8988T (cell line): Measurements from ENCODE around the gene ACOT7.

Experiments
- DNase-seq: peaks from one replicate; pipeline ENCODE4 v3.0.0; 2011

ACOT7 gene

DNA sequence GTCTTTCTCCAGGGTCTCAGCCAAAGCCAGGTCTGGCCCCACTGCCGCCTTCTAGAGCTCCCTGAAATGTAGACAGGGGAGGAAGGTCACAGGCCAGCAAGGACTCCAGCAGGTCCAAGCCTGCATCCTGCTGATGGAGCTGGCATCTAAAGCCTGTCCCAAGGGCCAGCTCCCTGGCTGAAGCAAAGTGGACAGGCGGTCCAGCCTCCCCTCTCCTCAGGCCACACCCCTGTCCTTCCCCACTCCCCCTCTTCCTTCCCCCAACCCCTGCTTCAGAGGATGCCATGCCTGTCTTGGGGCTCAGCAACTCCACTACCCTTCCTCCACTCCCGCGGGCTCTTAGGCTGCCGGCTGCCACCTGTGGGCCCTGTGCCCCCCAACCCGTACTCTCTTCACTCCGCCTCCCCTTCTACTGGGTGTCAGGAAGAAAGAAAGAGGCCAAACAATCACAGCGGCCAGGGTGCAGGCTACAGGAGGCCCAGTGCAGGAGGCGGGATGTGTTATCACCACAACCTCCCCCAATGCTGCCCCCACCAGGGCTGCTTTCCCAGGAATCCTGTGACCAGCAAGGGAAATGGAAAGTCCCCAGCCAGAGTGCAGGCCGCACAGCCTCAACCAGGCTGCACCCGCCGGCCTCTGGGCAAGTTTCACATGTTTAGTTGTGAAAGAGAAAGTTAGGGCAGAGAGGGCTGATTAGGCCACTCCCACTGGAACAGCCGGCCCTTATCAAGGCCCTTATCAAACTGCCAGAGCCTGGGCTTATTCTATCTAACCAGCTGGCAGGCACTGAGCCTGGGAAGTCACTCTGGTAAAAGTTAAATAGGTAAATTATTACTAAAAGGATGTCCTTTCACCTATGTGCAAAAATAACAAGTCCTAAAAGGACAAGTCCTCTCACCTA, 34.1 kb downstream of the ACOT7 start:
- DNase-seq, result no peak

- no peak for DNase-seq
Observed at GRCh38 chr1:6358757-6359201, 34.8 kb downstream of the ACOT7 start.

GRCh38 chr1:6358144-6358624, 35.4 kb downstream of the ACOT7 start:
- DNase-seq, result no peak

GRCh38 chr1:6357243-6357936, 36.2 kb downstream of the ACOT7 start:
- no peak for DNase-seq

- DNase-seq, result no peak
Observed at GRCh38 chr1:6355621-6356020, 37.9 kb downstream of the ACOT7 start.

GRCh38 chr1:6354659-6355317, 38.8 kb downstream of the ACOT7 start:
- DNase-seq, result no peak

- DNase-seq, result no peak
Observed at GRCh38 chr1:6353955-6354658, 39.5 kb downstream of the ACOT7 start.

DNA sequence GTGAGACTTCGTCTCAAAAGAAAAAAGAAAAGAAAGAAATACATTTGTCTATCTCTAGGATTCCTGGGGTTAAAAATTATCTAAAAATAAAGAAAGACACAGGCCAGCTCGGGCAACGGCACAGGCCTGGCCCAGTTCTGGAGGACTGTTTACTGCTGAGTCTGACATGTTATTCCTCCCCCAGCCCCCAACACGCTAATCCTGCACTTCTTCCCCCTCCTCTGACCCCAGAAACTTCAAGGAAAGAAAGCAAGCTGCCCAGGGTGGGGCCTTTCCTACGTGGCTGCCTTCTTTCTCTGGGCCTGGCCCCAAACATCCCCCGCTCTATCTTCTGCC, 40.0 kb downstream of the ACOT7 start:
- no peak for DNase-seq

DNA sequence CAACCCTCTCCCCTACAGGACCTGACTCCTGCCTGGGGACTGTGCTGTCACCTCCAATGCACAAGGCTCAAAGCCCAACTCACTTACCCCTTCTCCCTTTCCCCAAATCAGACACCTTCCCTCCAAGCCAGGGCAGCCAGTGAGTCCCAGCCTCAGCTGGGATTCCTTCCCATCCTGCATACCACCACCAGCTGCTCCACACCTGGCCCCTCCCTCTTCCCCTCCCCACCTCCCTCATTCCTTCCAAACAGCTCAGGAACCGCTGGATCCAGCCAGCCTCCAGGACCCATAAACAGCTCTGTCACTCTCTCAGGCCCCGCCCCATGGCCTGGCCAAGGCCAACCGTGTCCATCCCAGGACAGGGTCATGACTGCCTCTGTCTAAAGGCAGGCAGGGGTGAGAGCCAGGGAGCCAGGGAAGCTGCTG, 41.4 kb downstream of the ACOT7 start:
- no peak for DNase-seq

DNA sequence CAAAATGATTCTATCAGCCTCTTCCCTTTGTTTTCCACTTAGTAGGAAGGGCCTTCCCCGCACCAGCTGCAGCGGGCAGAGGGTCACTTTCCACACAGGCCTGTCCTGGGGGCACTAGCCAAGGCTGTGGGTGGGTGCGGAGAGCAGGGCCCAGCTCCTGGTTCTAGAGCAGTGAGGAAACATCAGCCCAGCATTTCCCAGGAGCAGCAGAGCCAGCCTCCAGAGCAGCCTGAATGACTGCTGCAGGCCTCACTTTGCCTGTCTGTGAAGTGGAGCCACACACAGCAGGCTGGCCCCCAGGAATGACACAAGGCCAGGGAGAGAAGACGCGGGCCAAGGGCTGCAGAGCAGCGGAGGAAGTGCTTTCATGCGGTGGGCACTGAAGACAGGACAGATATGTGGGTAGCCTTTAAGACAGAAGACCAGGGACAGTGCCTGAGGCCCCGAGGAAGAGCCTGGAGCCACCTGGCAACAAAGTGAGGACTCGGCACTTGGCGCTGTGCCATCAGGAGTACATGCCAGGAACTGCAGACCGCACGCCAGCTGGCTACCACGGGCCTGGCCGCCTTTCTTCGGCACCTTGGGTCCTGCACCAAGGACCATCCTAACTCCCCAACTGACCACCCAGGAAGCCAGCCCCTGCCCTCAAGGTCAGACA, 42.0 kb downstream of the ACOT7 start:
- DNase-seq, result no peak

- DNase-seq, result no peak
Observed at GRCh38 chr1:6350416-6351088, 43.0 kb downstream of the ACOT7 start.

DNA sequence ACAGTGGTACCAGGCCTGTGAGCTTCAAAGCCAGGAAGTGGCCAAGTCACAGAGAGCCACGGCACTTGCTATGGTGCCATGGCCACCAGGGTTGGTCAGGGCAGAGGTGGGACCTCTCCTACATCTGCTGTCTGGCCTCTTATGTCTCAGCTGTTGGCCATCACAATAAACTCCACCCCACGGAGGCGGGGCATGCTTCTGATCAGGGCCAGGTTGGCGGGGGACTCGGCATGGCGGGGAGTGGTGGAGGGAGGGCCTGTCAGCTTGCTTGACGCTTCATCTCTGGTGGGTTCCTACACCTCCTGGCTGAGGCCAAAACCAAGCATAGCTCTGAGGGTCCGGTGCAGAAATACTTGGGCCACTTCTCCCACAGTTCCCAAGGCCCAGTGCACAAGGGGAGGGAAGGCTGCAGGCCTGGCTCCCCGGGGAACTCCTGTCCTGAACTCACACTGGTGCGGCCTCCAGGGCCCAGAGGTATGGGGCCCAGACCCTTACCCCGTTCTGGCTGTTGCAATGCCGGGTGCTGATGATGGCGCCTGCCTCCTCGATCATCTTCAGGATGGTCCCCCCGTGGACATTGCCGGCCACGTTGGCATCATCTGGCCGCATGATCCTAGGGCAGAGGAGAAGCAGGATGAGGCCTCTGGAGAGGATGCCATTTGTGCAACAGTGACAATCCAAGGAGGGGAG, 44.2 kb downstream of the ACOT7 start:
- no peak for DNase-seq

- no peak for DNase-seq
Observed at GRCh38 chr1:6348511-6349191, 44.9 kb downstream of the ACOT7 start.

DNA sequence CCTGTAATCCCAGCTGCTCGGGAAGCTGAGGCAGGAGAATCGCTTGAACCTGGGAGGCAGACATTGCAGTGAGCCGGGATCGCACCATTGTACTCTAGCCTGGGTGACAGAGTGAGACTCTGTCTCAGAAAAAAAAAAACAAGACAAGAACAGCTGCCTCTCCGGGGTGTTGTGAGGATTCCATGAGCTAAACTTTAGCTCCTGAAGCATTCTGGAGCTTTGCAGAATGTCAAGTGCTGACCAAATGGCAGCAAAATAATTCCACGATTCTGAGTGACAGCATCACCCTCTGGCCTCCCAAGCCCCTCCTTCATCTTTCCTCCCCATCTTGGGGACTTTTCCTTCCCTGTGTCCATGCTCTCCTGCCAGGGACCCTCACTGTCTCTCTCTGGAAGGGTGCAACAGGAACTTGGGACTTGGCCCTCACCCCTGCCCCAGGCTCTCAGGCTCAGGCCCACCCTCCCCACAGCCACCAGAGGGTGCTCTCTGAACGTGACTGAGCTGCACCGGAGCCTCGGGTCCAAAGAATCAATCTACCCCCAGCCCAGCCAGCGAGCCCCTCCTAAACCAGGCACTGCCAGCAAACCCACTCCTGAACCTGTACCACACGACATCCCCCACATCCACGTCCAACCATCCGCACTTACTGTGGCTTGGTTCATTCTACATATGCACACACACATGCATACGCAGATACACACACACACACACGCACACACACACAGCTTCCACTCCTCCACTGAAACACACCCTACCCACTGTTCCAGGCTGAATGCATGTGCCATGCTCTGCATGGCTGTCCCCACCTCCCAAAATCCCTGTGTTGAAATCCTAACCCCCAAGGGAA, 45.7 kb downstream of the ACOT7 start:
- DNase-seq, result peak; percentile 56

DNA sequence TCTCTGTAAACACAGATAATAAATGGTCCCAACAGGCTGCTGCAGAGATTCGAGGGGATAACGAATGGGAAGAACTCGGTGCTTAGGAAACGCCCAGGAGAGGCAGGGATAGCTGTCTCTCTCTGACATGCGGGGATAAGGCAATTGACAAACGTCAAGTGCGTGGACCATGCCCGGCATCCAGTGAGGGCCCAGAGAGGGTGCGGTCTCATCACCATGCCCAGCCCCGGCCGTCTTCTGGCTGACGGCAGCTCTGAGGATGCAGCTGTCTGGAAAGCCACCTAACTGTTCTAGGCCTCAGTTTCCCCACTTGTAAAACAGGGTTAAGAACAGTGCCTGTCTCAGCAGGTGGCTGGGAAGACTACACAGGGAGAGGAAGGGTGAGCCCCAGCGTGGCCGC, 48.1 kb downstream of the ACOT7 start:
- DNase-seq, result no peak

- DNase-seq, result no peak
Observed at GRCh38 chr1:6345009-6345408, 48.6 kb downstream of the ACOT7 start.

DNA sequence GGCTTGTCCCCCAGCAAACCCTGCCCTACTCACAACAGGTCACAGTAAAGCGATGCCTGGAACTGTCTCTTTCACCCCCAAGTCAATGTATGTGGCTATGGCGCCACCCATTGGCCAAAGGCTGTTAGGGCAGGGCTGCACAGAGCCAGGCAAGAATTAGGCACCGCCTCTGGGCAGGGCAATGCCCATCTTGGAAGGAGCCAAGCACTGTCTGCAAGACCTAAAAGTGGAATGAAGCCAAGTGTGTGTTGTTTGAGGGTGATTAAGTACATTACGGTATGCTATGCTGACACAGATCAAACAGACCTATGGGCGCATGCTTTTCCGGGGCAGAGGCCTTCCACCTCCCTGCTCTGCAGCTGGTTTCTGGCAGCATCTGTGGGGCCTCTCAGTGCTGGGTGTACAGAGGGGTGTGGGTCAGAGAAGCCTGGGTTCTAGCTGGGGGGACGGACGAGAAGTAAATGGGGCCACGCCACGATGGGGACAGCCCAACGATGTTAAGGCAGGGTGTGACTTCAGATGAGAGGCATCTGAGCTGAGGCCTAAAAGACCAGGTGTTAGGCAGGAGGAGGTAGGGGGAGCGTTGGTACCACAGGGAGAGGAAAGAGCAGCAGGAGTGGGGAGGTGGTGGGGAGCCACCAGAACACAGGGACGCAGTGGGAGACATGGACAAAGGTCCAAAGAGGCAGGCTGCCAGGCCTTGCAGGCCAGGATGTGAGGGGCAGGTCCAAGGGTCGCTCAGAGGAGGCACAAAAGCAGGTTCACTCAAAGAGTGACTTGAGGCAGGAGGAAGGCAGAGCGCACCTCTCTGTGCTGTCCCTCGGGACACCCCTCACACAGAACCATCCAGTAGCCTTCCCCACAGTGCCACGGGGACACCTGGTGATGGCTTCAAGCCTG, 49.8 kb downstream of the ACOT7 start:
- DNase-seq, result peak; percentile 61

GRCh38 chr1:6342056-6342455, 51.5 kb downstream of the ACOT7 start:
- no peak for DNase-seq

DNA sequence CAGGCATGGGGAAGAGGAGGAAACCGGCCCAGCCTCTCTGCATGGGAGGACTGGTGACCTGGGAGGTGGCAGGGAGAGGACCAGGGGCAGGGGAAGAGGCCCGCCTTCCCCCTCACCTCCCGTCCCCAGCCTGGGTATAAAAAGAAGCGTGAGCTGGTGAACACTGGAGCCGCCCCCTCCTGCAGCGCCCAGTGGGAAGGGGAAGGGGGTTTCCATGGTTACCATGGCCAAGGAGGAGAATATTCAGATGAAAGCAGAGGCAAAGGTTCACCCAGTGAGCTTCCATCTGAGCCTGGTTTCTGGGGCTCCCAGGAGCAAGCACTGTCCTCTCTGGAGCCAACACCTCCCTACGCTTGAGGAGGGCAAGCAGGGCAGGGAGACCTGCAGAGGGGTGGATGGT, 54.9 kb downstream of the ACOT7 start:
- no peak for DNase-seq
